ENCODE measurements around the gene SEC61G.

- TF ChIP-seq CTCF (IDR thresholded peaks at IDR 0.05) (no peak), POLR2AphosphoS5 (IDR thresholded peaks at IDR 0.05; ENCODE audit: insufficient read depth in 1 of 2, low read depth in 1 of 2) (peak in 1 of 2 donors; percentile 65)
Measured at GRCh38 chr7:54798530-54798929, 39.5 kb upstream of the SEC61G start.

Data from vagina (tissue), 2 donors.